Tibial artery (tissue), 4 donors: Measurements from ENCODE around the gene HPD.

ENCODE experiments used
- DNase-seq, 2 donors: peaks; one replicate each; pipeline ENCODE4 v3.0.0-alpha.2; 2019
- H3K27ac ChIP-seq, 2 donors: fragments of 200-600 bp; sonication (generic) in 1 of 2; 1 replicate in 1 of 2; 2 replicates in 1 of 2; pipeline ENCODE4 v1.5.1; 2018 to 2019; ENCODE audit warnings: mild to moderate bottlenecking in 1 of 2
- H3K27me3 ChIP-seq, 2 donors: fragments of 200-600 bp; sonication (generic) in 1 of 2; one replicate each; pipeline versions ENCODE4 v1.5.1 to v1.6.0; 2016 to 2019
- H3K36me3 ChIP-seq, 3 donors: fragments of 200-600 bp; sonication (generic) in 2 of 3; one replicate each; pipeline ENCODE4 v1.5.1; 2016 to 2019; ENCODE audit warnings: mild to moderate bottlenecking in 2 of 3
- H3K4me1 ChIP-seq, 4 donors: fragments of 200-600 bp; sonication (generic) in 2 of 4; 1 replicate in 3 of 4; 2 replicates in 1 of 4; pipeline ENCODE4 v1.5.1; 2016 to 2019
- H3K4me3 ChIP-seq, 2 donors: fragments of 200-600 bp; sonication (generic) in 1 of 2; 1 replicate in 1 of 2; 2 replicates in 1 of 2; pipeline ENCODE4 v1.5.1; 2018 to 2019; ENCODE audit warnings: mild to moderate bottlenecking in 2 of 2
- H3K9me3 ChIP-seq, 3 donors: fragments of 200-600 bp; sonication (generic) in 1 of 3; one replicate each; pipeline ENCODE4 v1.5.1; 2016 to 2019
- intact Hi-C: fragments of 100-400 bp; cut with DNase I; formaldehyde crosslinking; loops from one replicate; pipeline ENCODE4 v1.15.0; 2023; ENCODE audit warnings: low total_unique reads
- TF ChIP-seq, protein P1 (sequence below), 2 experiments: fragments of 200-600 bp in 1 of 2; fragments of 450-650 bp in 1 of 2; IDR thresholded peaks; one replicate each; pipeline ENCODE4 v1.5.1; 2017 to 2019; ENCODE audit warnings: antibody characterized with exemption in 2 of 2, mild to moderate bottlenecking in 1 of 2, moderate library complexity in 1 of 2

HPD gene

DNA sequence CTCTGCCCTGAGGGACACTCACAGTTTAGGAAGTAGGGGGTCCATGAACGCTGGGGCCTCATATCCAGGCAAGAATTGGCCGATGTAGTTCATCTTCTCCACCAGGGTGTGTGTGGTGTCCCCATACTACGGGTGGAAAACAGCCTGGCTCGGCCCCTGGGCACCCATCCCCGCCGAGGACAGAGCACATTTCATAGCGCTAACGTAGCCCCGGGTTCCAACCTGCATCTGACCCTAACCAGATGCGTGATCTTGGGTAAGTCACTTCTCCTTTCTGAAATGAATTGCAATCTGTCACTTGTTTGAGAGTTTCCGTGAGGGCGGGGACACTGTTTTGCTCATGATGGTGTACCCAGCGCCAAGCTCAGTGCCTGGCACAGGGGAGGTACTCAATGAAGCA lies 9.0 kb downstream of the HPD start:
- TF ChIP-seq, protein P1, sequence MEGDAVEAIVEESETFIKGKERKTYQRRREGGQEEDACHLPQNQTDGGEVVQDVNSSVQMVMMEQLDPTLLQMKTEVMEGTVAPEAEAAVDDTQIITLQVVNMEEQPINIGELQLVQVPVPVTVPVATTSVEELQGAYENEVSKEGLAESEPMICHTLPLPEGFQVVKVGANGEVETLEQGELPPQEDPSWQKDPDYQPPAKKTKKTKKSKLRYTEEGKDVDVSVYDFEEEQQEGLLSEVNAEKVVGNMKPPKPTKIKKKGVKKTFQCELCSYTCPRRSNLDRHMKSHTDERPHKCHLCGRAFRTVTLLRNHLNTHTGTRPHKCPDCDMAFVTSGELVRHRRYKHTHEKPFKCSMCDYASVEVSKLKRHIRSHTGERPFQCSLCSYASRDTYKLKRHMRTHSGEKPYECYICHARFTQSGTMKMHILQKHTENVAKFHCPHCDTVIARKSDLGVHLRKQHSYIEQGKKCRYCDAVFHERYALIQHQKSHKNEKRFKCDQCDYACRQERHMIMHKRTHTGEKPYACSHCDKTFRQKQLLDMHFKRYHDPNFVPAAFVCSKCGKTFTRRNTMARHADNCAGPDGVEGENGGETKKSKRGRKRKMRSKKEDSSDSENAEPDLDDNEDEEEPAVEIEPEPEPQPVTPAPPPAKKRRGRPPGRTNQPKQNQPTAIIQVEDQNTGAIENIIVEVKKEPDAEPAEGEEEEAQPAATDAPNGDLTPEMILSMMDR (IDR thresholded peaks at IDR 0.05) = no peak
- no peak overlapping the region for H3K4me3 ChIP-seq
- no peaks in the 10 kb centered on the region for H3K36me3 ChIP-seq
- intact Hi-C loops = no loop called here
- DNase-seq = no peak
- no peaks in the 10 kb centered on the region for H3K4me1 ChIP-seq
- no peak overlapping the region for H3K27ac ChIP-seq
- no peaks in the 10 kb centered on the region for H3K9me3 ChIP-seq
- no peaks in the 10 kb centered on the region for H3K27me3 ChIP-seq

DNA sequence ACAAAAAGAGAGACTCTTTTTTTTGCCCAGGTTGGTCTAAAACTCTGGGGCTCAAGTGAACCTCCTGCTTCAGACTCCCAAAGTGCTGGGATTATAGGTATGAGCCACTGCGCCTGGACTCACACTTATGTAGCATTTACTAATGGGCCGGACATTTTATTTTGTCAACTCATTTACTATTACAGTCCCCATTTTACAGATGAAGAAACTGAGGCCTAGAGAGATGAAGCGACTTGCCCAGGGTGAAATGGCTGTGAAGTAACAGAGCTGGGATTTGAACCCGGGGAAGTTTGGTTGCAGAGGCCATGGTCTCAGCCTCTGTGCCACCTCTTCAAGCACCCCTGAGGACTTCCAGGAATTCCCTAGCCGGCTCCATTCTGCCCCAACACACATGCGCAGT lies 9.4 kb downstream of the HPD start:
- TF ChIP-seq, protein P1 (IDR thresholded peaks at IDR 0.05) = no peak
- Histone ChIP-seq H3K4me1 (no peaks in the 10 kb centered on the region), H3K27ac (no peak overlapping the region), H3K27me3 (no peaks in the 10 kb centered on the region), H3K9me3 (no peaks in the 10 kb centered on the region), H3K4me3 (no peak overlapping the region), H3K36me3 (no peaks in the 10 kb centered on the region)
- intact Hi-C loops = no loop called here
- no peak for DNase-seq

DNA sequence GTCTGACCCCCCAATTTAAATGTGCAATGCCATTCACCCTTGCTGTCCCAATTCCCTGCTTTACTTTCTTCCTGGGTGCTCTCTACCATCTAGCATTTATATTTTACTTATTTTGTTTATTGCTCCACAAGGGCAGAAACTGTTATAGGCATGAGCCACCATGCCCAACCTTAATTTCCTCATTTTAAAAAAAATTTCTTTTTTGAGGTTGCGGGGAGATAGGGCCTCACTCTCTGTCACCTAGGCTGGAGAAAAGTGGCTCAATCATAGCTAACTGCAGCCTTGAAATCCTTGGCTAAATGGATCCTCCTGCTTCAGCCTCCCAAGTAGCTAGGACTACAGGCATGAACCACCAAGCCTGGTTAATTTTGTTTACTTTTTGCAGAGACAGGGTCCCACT lies 13.0 kb downstream of the HPD start:
- TF ChIP-seq, protein P1 (IDR thresholded peaks at IDR 0.05) = no peak
- Histone ChIP-seq H3K27me3 (no peaks in the 10 kb centered on the region), H3K27ac (no peak overlapping the region), H3K36me3 (no peaks in the 10 kb centered on the region), H3K9me3 (no peaks in the 10 kb centered on the region), H3K4me3 (no peak overlapping the region), H3K4me1 (no peaks in the 10 kb centered on the region)
- no peak for DNase-seq
- intact Hi-C loops = no loop called here

DNA sequence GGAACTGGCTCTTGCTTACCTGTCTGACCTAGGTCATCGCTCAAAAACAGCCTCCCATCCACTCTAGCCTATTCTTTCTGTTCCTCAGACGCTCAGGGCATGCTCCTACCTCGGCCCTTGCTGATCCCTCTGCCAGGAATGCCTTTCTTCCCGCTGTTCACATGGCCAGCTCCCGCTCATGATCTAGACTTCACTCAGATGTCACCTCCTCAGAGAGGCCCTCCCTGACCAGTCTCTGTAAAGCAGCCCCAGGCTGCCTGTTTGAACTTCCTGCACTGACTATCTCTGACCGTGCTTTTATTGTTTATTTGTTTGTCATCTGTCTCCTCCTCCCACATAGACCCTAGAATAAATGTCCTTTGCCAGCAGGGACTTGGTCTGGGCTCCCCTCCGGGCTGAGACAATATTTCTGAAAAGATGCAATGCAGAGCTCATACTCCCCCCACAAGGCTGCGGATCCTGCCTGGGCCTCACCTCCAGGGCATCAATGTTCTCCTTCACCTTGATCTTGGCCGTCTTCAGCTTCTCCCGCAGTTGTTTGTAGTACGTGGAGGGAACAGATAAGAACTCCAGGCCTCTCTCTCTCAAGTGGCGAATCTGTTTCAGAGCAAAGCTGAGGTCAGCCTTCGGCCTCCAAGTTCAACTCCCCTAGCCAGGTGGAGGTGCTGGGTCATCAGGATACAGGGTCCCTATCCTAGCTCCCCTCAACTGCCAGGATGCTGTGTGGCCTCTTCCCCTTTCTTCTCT lies 15.2 kb downstream of the HPD start:
- no peaks in the 10 kb centered on the region for H3K36me3 ChIP-seq
- H3K4me3 ChIP-seq = no peak overlapping the region
- DNase-seq = no peak
- H3K4me1 ChIP-seq = peaks cover 0 to 13% (median 7%) of the 10 kb centered on the region in 4 donors
- no peaks in the 10 kb centered on the region for H3K27me3 ChIP-seq
- no peak overlapping the region for H3K27ac ChIP-seq
- TF ChIP-seq, protein P1 (IDR thresholded peaks at IDR 0.05) = no peak
- H3K9me3 ChIP-seq = no peaks in the 10 kb centered on the region
- intact Hi-C loops = no loop called here

GRCh38 chr12:121839993-121840761 lies 18.5 kb downstream of the HPD start:
- Histone ChIP-seq H3K9me3 (no peaks in the 10 kb centered on the region), H3K4me1 (peaks cover 0 to 13% (median 7%) of the 10 kb centered on the region in 4 donors), H3K36me3 (no peaks in the 10 kb centered on the region), H3K4me3 (peak overlapping the region; percentile 57 to 66), H3K27me3 (no peaks in the 10 kb centered on the region), H3K27ac (peak overlapping the region; percentile 66 to 69)
- no peak for DNase-seq
- intact Hi-C loops = no loop called here
- TF ChIP-seq, protein P1 (IDR thresholded peaks at IDR 0.05) = no peak
